Measurements from ENCODE around the gene FAM184B. TPM values are rescaled to one million over a fixed set of nuclear protein-coding genes. Genes with fewer than 3 reads are reported as not detected.

The FAM184B gene
- total RNA-seq, 1 donor from 2014 or later, result 0.08 TPM

GRCh38 chr4:17682222-17682566, 99.2 kb downstream of the FAM184B start:
- no peak overlapping the region for H3K4me3 Mint-ChIP-seq (ENCODE audit: unreplicated experiment)
- H3K27ac Mint-ChIP-seq (ENCODE audit: unreplicated experiment), result no peak overlapping the region
- no peak for TF ChIP-seq CTCF (IDR thresholded peaks at IDR 0.05; ENCODE audit: unreplicated experiment)
- DNase-seq (ENCODE audit: low spot score), result no peak
- no peaks in the 10 kb centered on the region for H3K4me1 Mint-ChIP-seq (ENCODE audit: unreplicated experiment)
- H3K27me3 Mint-ChIP-seq (ENCODE audit: unreplicated experiment), result peaks cover 4% of the 10 kb centered on the region
- H3K9me3 Mint-ChIP-seq (ENCODE audit: unreplicated experiment), result no peaks in the 10 kb centered on the region
- H3K36me3 Mint-ChIP-seq (ENCODE audit: low read depth, unreplicated experiment), result no peaks in the 10 kb centered on the region

- Mint-ChIP-seq H3K27ac (ENCODE audit: unreplicated experiment) (no peak overlapping the region), H3K4me1 (ENCODE audit: unreplicated experiment) (no peaks in the 10 kb centered on the region), H3K27me3 (ENCODE audit: unreplicated experiment) (peaks cover 3% of the 10 kb centered on the region), H3K36me3 (ENCODE audit: low read depth, unreplicated experiment) (no peaks in the 10 kb centered on the region), H3K9me3 (ENCODE audit: unreplicated experiment) (no peaks in the 10 kb centered on the region), H3K4me3 (ENCODE audit: unreplicated experiment) (no peak overlapping the region)
- no peak for DNase-seq (ENCODE audit: low spot score)
- TF ChIP-seq CTCF (IDR thresholded peaks at IDR 0.05; ENCODE audit: unreplicated experiment), result no peak
Observed at GRCh38 chr4:17681281-17682221, 99.9 kb downstream of the FAM184B start.

- no peak for TF ChIP-seq CTCF (IDR thresholded peaks at IDR 0.05; ENCODE audit: unreplicated experiment)
- H3K4me1 Mint-ChIP-seq (ENCODE audit: unreplicated experiment), result no peaks in the 10 kb centered on the region
- no peaks in the 10 kb centered on the region for H3K36me3 Mint-ChIP-seq (ENCODE audit: low read depth, unreplicated experiment)
- DNase-seq (ENCODE audit: low spot score), result no peak
- H3K27me3 Mint-ChIP-seq (ENCODE audit: unreplicated experiment), result peaks cover 3% of the 10 kb centered on the region
- no peaks in the 10 kb centered on the region for H3K9me3 Mint-ChIP-seq (ENCODE audit: unreplicated experiment)
- H3K27ac Mint-ChIP-seq (ENCODE audit: unreplicated experiment), result no peak overlapping the region
- no peak overlapping the region for H3K4me3 Mint-ChIP-seq (ENCODE audit: unreplicated experiment)
Observed at GRCh38 chr4:17680559-17681280, 100.7 kb downstream of the FAM184B start.

GRCh38 chr4:17670423-17670822, 111.0 kb downstream of the FAM184B start:
- H3K4me1 Mint-ChIP-seq (ENCODE audit: unreplicated experiment), result no peaks in the 10 kb centered on the region
- H3K36me3 Mint-ChIP-seq (ENCODE audit: low read depth, unreplicated experiment), result no peaks in the 10 kb centered on the region
- no peaks in the 10 kb centered on the region for H3K9me3 Mint-ChIP-seq (ENCODE audit: unreplicated experiment)
- H3K4me3 Mint-ChIP-seq (ENCODE audit: unreplicated experiment), result no peak overlapping the region
- no peaks in the 10 kb centered on the region for H3K27me3 Mint-ChIP-seq (ENCODE audit: unreplicated experiment)
- no peak overlapping the region for H3K27ac Mint-ChIP-seq (ENCODE audit: unreplicated experiment)
- no peak for DNase-seq (ENCODE audit: low spot score)
- TF ChIP-seq CTCF (IDR thresholded peaks at IDR 0.05; ENCODE audit: unreplicated experiment), result no peak
